SK-N-SH treated with all-trans-retinoic acid at 6 μM for 48 hours (cell line): ENCODE results near the gene NLGN4X.

Experiments used
- ATAC-seq: fragments of 200-7000 bp; cut with Tn5 transposase; 3 replicates; pipeline ENCODE4 v1.9.1; 2020; ENCODE audit warnings: mild to moderate bottlenecking, moderate library complexity
- ARNTL ChIP-seq: fragments of 450-650 bp; formaldehyde crosslinking; IDR thresholded peaks from 2 replicates; pipeline ENCODE4 v1.5.0; 2020; ENCODE audit warnings: low read depth, mild to moderate bottlenecking, moderate library complexity, borderline replicate concordance
- CREB5 ChIP-seq: fragments of 250-450 bp; sonication (Bioruptor Pico); IDR thresholded peaks from 2 replicates; pipeline ENCODE4 v1.5.1; 2020; ENCODE audit warnings: low read depth, mild to moderate bottlenecking, moderate library complexity
- CSDC2 ChIP-seq: fragments of 250-450 bp; sonication (Bioruptor Pico); IDR thresholded peaks from 2 replicates; pipeline ENCODE4 v1.5.0; 2020; ENCODE audit warnings: mild to moderate bottlenecking, moderate library complexity
- CSRNP3 ChIP-seq: fragments of 250-450 bp; sonication (Bioruptor Pico); IDR thresholded peaks from 2 replicates; pipeline ENCODE4 v1.5.1; 2021; ENCODE audit warnings: mild to moderate bottlenecking, moderate library complexity
- ESRRG ChIP-seq: fragments of 250-450 bp; sonication (Bioruptor Pico); IDR thresholded peaks from 2 replicates; pipeline ENCODE4 v1.6.1; 2021; ENCODE audit warnings: mild to moderate bottlenecking
- GLIS3 ChIP-seq: fragments of 250-450 bp; sonication (Bioruptor Pico); IDR thresholded peaks from 2 replicates; pipeline ENCODE4 v1.5.0; 2020; ENCODE audit warnings: mild to moderate bottlenecking, moderate library complexity
- ISL1 ChIP-seq: fragments of 250-450 bp; sonication (Bioruptor Pico); IDR thresholded peaks from 2 replicates; pipeline ENCODE4 v2.1.2; 2022; ENCODE audit warnings: mild to moderate bottlenecking, moderate library complexity
- OSR1 ChIP-seq: fragments of 250-450 bp; sonication (Bioruptor Pico); IDR thresholded peaks from 2 replicates; pipeline ENCODE4 v1.8.0; 2022; ENCODE audit warnings: moderate library complexity, mild to moderate bottlenecking, inconsistent platforms
- POU6F1 ChIP-seq: fragments of 250-450 bp; sonication (Bioruptor Pico); IDR thresholded peaks from 2 replicates; pipeline ENCODE4 v1.8.0; 2021; ENCODE audit warnings: low read depth, mild to moderate bottlenecking, moderate library complexity, borderline replicate concordance
- PPARA ChIP-seq: fragments of 250-450 bp; sonication (Bioruptor Pico); IDR thresholded peaks from 2 replicates; pipeline ENCODE4 v1.5.0; 2020; ENCODE audit warnings: mild to moderate bottlenecking, borderline replicate concordance
- RARB ChIP-seq: fragments of 250-450 bp; sonication (Bioruptor Pico); IDR thresholded peaks from 2 replicates; pipeline ENCODE4 v1.8.0; 2021; ENCODE audit warnings: mild to moderate bottlenecking, moderate library complexity
- SNAI2 ChIP-seq: fragments of 250-450 bp; sonication (Bioruptor Pico); IDR thresholded peaks from 2 replicates; pipeline ENCODE4 v1.5.0; 2020; ENCODE audit warnings: mild to moderate bottlenecking, moderate library complexity
- TCF4 ChIP-seq: fragments of 250-450 bp; sonication (Bioruptor Pico); IDR thresholded peaks from 2 replicates; pipeline ENCODE4 v1.8.0; 2021; ENCODE audit warnings: mild to moderate bottlenecking, moderate library complexity, borderline replicate concordance
- TOX ChIP-seq: fragments of 250-450 bp; sonication (Bioruptor Pico); IDR thresholded peaks from 2 replicates; pipeline ENCODE4 v1.8.0; 2021; ENCODE audit warnings: mild to moderate bottlenecking, moderate library complexity, borderline replicate concordance
- TSHZ2 ChIP-seq: fragments of 250-450 bp; sonication (Bioruptor Pico); IDR thresholded peaks from 2 replicates; pipeline ENCODE4 v1.5.0; 2020; ENCODE audit warnings: mild to moderate bottlenecking, moderate library complexity
- ZC3H10 ChIP-seq: fragments of 250-450 bp; sonication (Bioruptor Pico); IDR thresholded peaks from 2 replicates; pipeline ENCODE4 v1.5.1; 2021; ENCODE audit warnings: mild to moderate bottlenecking, moderate library complexity
- ZFP3 ChIP-seq: fragments of 250-450 bp; sonication (Bioruptor Pico); IDR thresholded peaks from 2 replicates; pipeline ENCODE4 v1.5.0; 2020; ENCODE audit warnings: mild to moderate bottlenecking, moderate library complexity
- ZFP30 ChIP-seq: fragments of 450-650 bp; formaldehyde crosslinking; IDR thresholded peaks from 2 replicates; pipeline ENCODE4 v1.5.0; 2022; ENCODE audit warnings: mild to moderate bottlenecking, moderate library complexity
- ZNF565 ChIP-seq: fragments of 450-650 bp; formaldehyde crosslinking; conservative IDR thresholded peaks from 2 replicates; pipeline ENCODE4 v1.5.0; 2020; ENCODE audit warnings: low read depth, mild to moderate bottlenecking, moderate library complexity
- ZNF70 ChIP-seq: fragments of 450-650 bp; formaldehyde crosslinking; IDR thresholded peaks from 2 replicates; pipeline ENCODE4 v1.5.0; 2020; ENCODE audit warnings: mild to moderate bottlenecking, moderate library complexity

Gene NLGN4X

GRCh38 chrX:6026980-6027379 lies 201.7 kb downstream of the NLGN4X start (continued):
- TF ChIP-seq CSRNP3 (CRISPR knock-in tag): no peak

GRCh38 chrX:6026429-6026828 lies 202.2 kb downstream of the NLGN4X start:
- ATAC-seq: no peak
- TF ChIP-seq TSHZ2 (CRISPR knock-in tag): no peak
- TF ChIP-seq CREB5 (CRISPR knock-in tag): no peak
- no peak for TF ChIP-seq TCF4 (CRISPR knock-in tag)
- TF ChIP-seq ZNF565: no peak
- TF ChIP-seq RARB (CRISPR knock-in tag): no peak
- TF ChIP-seq CSDC2 (CRISPR knock-in tag): no peak
- no peak for TF ChIP-seq TOX
- TF ChIP-seq ARNTL: no peak
- no peak for TF ChIP-seq ESRRG (CRISPR knock-in tag)
- no peak for TF ChIP-seq ZC3H10 (CRISPR knock-in tag)
- no peak for TF ChIP-seq PPARA (CRISPR knock-in tag)
- no peak for TF ChIP-seq ZFP30 (CRISPR knock-in tag)
- TF ChIP-seq ZFP3 (CRISPR knock-in tag): no peak
- no peak for TF ChIP-seq CSRNP3 (CRISPR knock-in tag)
- no peak for TF ChIP-seq GLIS3 (CRISPR knock-in tag)
- TF ChIP-seq ZNF70 (CRISPR knock-in tag): no peak
- no peak for TF ChIP-seq ISL1
- no peak for TF ChIP-seq SNAI2 (CRISPR knock-in tag)
- TF ChIP-seq POU6F1: no peak
- TF ChIP-seq, all 23 proteins: peak for 0

GRCh38 chrX:6024204-6024603 lies 204.5 kb downstream of the NLGN4X start:
- TF ChIP-seq POU6F1 (no peak), ISL1 (no peak), RARB (CRISPR knock-in tag) (no peak), CSRNP3 (CRISPR knock-in tag) (no peak), ZFP3 (CRISPR knock-in tag) (no peak), SNAI2 (CRISPR knock-in tag) (no peak), ARNTL (no peak), PPARA (CRISPR knock-in tag) (no peak), OSR1 (no peak)
- TF ChIP-seq, all 23 proteins: peak for 0
- no peak for ATAC-seq
